ENCODE results near the gene CEBPA. TPM values are rescaled to one million over a fixed set of nuclear protein-coding genes. Genes with fewer than 3 reads are reported as not detected.

The CEBPA gene
- total and polyA plus RNA-seq, 2 experiments from 2014 or later = 103 to 151 TPM

DNA sequence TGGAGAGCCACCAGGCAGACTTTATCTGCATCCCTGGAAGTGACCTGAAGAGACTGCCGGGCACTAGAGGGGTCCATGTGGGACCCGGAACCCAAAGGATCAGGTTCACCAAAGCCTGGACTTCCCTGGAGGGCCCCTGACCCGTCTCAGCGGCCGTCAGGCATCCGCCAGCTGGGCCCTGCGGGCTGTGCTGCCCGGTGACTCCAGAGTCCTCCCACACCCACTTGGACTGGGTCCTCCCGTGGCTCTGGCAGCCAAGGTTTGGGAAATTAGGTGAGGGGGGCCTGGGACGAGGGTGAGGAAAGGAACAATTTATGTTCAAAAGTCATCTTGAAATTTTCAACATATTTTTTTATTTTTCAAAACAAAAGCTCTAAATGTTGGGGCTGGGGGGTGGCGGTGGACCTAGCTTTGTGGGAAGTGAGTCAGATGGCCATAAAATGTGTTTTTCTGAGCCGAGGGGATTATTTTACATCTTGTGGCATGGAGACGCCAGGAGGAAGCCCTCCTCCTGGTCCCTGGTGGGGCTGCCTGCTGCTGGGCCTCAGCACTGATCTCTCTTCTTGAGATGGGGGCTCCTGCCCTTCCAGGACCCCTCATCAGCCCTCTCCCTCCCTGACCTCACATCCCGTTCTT, 20.2 kb downstream of the CEBPA start:
- H3K4me3 ChIP-seq = no peak overlapping the region
- no peaks in the 10 kb centered on the region for H3K27me3 ChIP-seq
- no peak overlapping the region for H3K4me2 ChIP-seq
- no peak overlapping the region for H2AFZ ChIP-seq
- H3K79me2 ChIP-seq = no peaks in the 10 kb centered on the region
- H3K27ac ChIP-seq = peak overlapping the region; percentile 48
- 57% methylated on average over 14 of the region's 14 CpGs for WGBS (ENCODE audit: low lambda C conversion rate, missing lambda C conversion rate)
- peaks cover 48% of the 10 kb centered on the region for H3K4me1 ChIP-seq (ENCODE audit: insufficient read depth)
- TF ChIP-seq, protein P1, sequence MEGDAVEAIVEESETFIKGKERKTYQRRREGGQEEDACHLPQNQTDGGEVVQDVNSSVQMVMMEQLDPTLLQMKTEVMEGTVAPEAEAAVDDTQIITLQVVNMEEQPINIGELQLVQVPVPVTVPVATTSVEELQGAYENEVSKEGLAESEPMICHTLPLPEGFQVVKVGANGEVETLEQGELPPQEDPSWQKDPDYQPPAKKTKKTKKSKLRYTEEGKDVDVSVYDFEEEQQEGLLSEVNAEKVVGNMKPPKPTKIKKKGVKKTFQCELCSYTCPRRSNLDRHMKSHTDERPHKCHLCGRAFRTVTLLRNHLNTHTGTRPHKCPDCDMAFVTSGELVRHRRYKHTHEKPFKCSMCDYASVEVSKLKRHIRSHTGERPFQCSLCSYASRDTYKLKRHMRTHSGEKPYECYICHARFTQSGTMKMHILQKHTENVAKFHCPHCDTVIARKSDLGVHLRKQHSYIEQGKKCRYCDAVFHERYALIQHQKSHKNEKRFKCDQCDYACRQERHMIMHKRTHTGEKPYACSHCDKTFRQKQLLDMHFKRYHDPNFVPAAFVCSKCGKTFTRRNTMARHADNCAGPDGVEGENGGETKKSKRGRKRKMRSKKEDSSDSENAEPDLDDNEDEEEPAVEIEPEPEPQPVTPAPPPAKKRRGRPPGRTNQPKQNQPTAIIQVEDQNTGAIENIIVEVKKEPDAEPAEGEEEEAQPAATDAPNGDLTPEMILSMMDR (IDR thresholded peaks at IDR 0.05; ENCODE audit: poor library complexity) = no peak
- no peaks in the 10 kb centered on the region for H4K20me1 ChIP-seq (ENCODE audit: insufficient read depth, poor library complexity, severe bottlenecking)
- H3K36me3 ChIP-seq (replicated peaks; ENCODE audit: insufficient read depth, low read depth) = no peaks in the 10 kb centered on the region
- H3K9me3 ChIP-seq (ENCODE audit: low read depth) = no peaks in the 10 kb centered on the region
- DNase-seq (ENCODE audit: low spot score) = peak; percentile 48
- H3K9me2 ChIP-seq (replicated peaks; ENCODE audit: insufficient read depth) = no peaks in the 10 kb centered on the region

DNA sequence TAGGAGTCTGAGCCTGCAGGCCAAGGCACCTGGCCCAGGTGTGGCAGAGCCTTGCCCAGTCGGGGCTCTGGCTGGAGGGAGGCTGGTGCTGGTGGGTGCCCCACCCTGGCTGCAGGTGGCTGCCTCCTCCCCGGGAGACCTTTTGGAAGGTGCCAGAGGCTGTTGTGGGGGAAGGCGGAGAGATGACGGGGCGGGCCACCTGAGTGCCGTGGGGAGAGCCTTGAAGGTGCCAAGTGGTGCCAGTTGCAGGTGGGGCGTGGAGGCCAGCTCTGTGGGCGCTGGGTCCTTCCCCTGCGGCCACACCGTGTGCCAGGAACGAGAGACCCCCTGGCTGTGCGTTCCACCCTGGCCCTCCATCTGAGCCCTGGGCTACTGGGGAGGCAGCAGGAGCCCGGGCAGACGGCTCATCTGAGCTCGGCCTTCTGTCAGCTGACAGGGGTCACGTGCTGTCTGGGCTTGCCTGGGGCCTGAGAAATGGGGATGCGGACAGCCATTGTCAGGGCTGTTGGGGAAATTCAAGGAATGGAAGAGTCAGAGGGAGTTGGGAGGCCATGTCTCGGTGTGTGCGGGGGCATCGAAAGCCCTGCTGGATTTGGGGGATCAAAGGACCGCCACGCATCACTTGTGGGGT, 20.9 kb downstream of the CEBPA start:
- DNase-seq (ENCODE audit: low spot score) = no peak
- Histone ChIP-seq H2AFZ (no peak overlapping the region), H3K27ac (peak overlapping the region; percentile 48), H3K4me2 (no peak overlapping the region), H3K27me3 (no peaks in the 10 kb centered on the region), H3K9me2 (replicated peaks; ENCODE audit: insufficient read depth) (no peaks in the 10 kb centered on the region), H3K79me2 (no peaks in the 10 kb centered on the region), H3K4me3 (no peak overlapping the region), H4K20me1 (ENCODE audit: insufficient read depth, poor library complexity, severe bottlenecking) (no peaks in the 10 kb centered on the region), H3K9me3 (ENCODE audit: low read depth) (no peaks in the 10 kb centered on the region), H3K4me1 (ENCODE audit: insufficient read depth) (peaks cover 54% of the 10 kb centered on the region), H3K36me3 (replicated peaks; ENCODE audit: insufficient read depth, low read depth) (no peaks in the 10 kb centered on the region)
- 94% methylated on average over 22 of the region's 22 CpGs for WGBS (ENCODE audit: low lambda C conversion rate, missing lambda C conversion rate)
- TF ChIP-seq, protein P1 (IDR thresholded peaks at IDR 0.05; ENCODE audit: poor library complexity) = no peak
- TF ChIP-seq EZH2phosphoT487 (IDR thresholded peaks at IDR 0.05; ENCODE audit: low read depth, severe bottlenecking, unreplicated experiment) (no peak), EZH2 (IDR thresholded peaks at IDR 0.05; ENCODE audit: borderline replicate concordance) (no peak)

DNA sequence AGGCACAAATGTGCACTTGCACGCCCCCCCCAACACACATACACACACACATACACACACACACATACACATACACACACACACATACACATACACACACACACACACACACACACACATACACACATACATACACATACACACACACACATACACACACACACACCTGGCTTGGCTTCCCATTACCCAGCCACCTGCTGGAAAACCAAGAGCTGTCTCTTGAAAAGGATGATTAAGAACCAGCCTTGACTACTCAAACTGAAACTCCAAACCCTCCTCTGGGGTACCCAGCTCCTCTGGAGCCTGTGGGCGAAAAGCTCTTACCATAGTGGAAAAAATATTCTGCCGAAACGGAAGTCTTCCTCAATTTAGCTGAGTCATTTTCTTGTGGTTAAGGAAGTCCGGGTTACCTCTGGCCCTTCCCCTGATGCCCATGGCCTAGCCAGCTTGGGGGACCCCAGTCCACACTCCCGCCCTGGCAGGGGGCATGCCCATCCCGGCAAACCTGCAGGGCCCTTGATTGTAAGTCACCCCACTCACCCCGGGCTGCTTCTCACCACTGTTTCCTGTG, 21.9 kb downstream of the CEBPA start:
- Histone ChIP-seq H3K9me3 (ENCODE audit: low read depth) (no peaks in the 10 kb centered on the region), H3K4me1 (ENCODE audit: insufficient read depth) (peaks cover 56% of the 10 kb centered on the region), H3K36me3 (replicated peaks; ENCODE audit: insufficient read depth, low read depth) (no peaks in the 10 kb centered on the region), H3K9me2 (replicated peaks; ENCODE audit: insufficient read depth) (no peaks in the 10 kb centered on the region), H3K27ac (no peak overlapping the region), H3K4me3 (no peak overlapping the region), H3K27me3 (no peaks in the 10 kb centered on the region), H2AFZ (no peak overlapping the region), H3K79me2 (no peaks in the 10 kb centered on the region), H4K20me1 (ENCODE audit: insufficient read depth, poor library complexity, severe bottlenecking) (no peaks in the 10 kb centered on the region), H3K4me2 (no peak overlapping the region)
- TF ChIP-seq, protein P1 (IDR thresholded peaks at IDR 0.05; ENCODE audit: poor library complexity) = no peak
- TF ChIP-seq EZH2 (IDR thresholded peaks at IDR 0.05; ENCODE audit: borderline replicate concordance) = no peak
- WGBS (ENCODE audit: low lambda C conversion rate, missing lambda C conversion rate) = 92% methylated on average over 8 of the region's 8 CpGs
- no peak for DNase-seq (ENCODE audit: low spot score)

Data from hepatocyte (in vitro differentiated cells).